ENCODE results near the gene NAV2.

Gene NAV2

DNA sequence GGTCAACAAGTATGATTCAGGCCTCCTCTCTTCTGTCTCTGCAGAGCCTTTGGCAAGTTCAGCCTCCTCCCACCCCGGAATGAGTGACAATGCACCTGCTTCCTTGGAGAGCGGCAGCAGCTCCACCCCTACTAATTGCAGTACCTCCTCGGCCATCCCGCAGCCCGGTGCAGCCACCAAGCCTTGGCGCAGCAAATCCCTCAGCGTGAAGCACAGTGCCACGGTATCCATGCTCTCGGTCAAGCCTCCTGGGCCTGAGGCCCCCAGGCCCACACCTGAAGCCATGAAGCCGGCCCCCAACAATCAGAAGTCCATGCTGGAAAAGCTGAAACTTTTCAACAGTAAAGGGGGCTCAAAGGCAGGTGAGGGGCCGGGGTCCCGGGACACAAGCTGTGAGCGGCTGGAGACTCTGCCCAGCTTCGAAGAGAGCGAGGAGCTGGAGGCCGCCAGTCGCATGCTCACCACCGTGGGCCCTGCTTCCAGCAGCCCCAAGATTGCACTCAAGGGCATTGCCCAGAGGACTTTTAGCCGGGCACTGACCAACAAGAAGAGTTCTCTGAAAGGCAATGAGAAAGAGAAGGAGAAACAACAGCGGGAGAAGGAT, 220.6 kb downstream of the NAV2 start:
- no peak for DNase-seq

DNA sequence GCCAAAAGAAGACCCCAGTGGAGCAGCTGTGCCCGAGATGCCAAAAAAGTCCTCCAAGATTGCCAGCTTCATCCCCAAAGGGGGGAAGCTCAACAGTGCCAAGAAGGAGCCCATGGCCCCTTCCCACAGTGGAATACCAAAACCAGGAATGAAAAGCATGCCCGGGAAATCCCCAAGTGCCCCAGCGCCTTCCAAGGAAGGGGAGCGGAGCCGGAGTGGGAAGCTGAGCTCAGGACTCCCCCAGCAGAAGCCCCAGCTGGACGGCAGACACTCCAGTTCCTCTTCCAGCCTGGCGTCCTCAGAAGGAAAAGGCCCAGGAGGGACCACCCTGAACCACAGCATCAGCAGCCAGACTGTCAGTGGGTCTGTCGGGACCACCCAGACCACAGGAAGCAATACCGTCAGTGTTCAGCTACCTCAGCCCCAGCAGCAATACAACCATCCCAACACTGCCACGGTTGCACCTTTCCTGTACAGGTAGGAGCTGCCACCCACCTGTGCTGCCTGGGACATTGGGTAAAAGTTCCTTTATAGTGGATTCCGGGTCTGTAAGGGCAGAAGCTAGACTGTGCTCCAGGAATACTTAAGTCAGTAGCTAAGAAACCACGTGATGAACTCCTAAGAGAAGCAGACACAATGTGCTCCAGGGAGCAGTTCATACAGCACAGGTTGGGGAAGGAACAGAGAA, 221.3 kb downstream of the NAV2 start:
- DNase-seq = no peak

DNA sequence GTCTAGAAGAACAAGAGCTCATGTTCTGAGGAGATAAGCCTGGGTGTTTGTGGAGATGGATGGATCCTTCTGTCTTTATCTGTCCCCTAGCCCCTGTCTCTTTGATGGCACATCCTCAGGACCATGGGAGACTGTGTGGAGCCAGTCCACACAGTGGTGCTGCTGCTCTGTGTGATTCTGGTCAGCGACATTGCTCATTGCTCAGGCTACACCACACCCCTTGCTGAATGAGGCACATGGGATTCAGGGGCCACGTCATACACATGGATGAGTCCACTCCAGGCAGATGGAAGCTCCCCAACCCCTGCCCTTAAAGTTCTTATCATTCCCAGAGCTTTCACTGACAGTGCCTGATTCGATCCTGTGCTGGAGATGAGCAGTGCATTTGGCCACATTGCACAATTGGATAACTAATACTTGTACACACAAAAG, 222.2 kb downstream of the NAV2 start:
- DNase-seq = no peak

DNA sequence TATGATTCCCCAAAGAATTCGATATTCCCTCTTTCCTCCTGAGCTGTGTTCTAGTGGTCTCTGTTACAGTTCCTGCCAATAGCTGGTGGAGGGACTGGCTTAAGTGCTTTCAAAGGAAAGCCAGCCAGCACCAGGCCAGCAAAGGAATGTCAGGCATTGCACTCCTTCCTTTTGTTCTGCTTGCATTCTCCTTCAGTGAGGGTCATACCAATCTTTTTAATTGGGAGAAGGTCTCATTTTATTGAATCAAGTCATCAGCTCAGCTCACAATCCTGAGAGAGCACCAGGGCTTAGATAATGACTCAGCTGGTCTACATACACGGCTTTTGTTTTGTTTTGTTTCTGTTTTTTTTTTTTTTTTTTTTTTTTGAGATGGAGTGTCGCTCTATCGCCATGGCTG, 222.9 kb downstream of the NAV2 start:
- no peak for DNase-seq

DNA sequence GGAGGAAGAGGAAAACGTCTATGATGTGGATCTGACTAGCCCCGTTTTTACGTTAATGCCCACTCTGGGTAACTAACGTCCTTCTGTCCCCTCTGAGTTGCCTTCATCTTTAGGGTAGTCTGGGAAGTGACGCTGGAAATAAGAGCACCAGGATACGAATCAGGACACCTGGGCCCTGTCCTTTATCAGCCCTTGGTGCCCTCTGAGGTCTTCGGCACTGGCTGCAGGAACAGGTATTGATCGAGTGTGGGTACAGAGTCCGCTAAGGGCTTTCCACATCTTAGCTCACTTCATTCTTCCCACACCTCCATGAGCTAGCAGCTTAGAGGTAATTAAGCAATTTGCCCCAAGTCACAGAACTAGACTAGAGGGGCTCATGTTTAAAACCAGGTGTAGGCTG, 223.8 kb downstream of the NAV2 start:
- no peak for DNase-seq

DNA sequence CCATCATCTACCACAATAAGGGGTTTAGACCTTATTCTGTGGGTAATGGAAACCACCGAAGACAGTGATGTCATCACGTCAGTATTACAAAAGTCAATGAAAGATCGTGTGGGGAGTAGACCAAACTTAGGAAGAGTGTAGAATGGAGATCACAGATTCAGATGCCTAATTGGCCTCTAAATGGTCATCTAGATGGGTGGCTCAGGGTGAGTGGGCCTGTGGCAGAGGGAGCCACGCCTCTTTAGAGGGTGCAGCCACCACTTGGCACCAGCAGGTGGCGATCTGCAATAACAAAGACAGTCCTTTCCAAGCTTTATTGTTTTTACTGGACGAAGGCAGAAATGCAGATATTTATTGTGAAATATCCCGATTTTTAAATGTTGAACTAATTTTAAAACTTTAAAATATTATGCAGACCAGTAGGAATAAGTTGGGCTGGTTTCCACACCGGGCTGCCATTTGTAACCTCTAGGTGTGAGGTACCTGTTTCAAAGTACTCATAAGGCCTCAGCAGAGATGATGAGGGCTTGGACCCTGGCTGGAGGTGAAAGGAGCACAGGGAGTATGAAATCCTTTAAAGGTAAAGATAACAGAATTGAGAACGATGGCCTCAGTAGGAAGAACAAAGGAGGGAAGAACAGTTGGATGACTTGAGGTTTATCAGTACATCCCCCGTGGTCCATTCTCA, 225.7 kb downstream of the NAV2 start:
- DNase-seq = no peak

DNA sequence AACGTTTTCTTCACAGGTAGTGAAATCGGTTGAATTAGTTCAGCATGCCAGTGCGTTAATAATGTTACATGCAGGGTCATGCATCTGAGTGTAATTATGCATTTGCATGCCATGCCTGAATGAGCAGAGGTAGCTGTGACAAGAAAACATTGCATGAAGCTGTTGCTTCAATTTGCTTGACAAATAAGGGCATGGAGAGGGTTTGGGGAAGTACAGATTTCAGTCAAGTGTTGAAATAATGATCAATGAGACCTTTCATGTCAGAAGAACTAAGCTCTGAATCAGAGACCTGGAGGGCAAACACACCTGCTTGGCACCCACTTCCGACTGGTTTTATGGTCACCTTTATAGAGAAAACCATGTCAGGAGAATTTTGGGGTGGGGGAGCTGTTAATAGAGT, 226.2 kb downstream of the NAV2 start:
- DNase-seq = no peak

DNA sequence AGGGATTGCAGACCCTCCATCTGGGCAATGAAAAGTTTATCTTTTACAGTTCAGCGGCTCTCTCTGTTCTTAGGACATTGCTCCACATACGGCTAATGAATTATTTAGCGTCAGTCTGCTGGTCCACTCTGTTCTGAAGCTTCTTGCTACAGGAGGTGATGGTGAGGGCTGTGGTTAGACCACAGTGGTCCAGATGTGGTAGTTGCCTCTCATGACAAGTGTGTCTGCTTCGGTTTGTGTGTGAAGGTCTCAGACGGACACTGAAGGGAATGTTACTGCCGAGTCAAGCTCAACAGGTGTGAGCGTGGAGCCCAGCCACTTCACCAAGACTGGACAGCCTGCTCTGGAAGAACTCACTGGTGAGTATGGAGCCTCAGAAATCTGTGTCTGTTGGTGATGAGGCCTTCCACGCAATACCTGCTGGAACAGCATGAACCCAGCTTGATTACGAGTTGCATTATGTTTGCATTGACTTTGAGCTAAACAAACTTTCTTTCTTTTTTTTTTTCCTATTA, 226.8 kb downstream of the NAV2 start:
- no peak for DNase-seq

DNA sequence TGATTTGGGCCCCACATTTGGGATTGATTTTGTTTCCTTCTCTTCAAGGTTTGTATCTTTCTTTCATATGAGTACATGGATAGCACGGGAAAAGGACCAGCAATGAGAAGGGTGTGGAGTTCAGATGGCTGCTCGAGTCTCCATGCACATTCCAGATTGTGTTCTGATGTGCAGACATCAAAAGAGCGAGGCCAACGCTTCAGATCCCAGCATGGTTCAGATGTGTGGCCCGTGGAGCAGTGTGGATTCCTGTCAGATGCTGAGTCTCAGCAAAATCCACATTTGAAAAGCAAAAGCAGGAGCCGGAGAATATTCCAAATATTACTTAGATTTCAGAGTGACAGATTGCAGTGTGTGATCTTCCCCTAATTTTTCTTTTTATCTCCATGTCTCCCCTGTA, 228.2 kb downstream of the NAV2 start:
- no peak for DNase-seq

DNA sequence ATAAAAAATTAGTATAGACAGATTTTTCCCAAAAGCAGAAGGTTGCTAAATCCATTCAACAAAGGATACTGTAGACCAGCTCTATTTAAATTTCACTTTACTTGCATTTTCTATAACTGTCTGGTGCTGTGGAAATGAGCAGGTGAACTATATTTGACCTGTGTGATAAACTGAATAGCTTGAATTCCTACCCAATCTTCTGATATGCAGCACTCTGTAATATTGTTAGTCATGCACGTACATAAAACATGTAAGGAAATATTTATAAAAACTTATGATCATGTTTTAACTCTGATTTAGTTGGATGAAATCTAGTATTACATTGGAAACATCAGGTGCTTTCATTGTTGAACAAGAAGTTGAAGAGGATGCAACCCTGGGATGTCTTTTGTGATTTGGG, 234.0 kb downstream of the NAV2 start:
- DNase-seq = no peak

DNA sequence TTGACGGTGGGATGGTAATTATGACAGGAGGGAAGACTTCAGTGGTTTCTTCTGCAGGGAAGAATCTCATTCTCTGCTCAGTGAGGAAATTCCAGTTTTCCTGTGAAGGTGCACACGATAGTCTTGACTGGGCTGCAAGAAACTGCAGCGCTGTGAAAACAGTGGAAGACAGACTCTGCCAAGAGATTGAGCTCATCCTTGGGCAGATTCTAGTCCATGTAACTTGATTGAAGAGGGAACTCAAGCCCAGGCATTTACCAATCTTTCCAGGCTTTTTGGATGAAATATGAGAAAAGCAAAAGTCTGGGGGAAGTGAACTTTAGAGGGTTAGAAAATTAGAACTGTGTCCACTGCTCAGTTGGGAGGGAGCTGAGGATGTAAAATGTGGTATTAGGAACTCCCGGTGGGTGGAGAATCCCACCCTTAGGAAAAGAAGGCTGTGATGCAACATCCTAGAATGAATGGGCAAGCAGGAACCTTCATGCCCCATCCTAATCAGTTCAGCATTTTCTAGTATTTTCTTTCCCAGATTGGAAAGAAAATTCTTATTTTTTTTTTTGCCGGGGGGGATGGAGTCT, 235.0 kb downstream of the NAV2 start:
- no peak for DNase-seq

DNA sequence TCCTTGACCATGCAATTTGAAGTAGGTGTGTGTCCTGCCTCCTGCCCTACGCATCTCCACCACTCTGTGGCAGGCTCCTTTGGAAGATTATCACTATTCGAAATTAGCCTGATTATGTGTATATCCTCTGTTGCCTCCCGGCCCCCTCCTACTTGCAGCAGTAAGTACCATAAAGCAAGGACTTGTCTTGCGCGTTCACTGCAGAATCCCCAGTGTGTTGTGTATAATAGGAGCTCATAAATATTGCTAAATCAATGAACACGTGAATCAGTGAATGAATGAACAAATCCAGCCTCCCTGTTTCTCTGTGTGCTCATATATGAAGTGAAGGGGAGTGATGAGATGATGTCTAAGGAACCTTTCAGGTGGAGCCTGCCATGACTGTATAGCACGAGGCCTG, 237.0 kb downstream of the NAV2 start:
- DNase-seq = no peak

DNA sequence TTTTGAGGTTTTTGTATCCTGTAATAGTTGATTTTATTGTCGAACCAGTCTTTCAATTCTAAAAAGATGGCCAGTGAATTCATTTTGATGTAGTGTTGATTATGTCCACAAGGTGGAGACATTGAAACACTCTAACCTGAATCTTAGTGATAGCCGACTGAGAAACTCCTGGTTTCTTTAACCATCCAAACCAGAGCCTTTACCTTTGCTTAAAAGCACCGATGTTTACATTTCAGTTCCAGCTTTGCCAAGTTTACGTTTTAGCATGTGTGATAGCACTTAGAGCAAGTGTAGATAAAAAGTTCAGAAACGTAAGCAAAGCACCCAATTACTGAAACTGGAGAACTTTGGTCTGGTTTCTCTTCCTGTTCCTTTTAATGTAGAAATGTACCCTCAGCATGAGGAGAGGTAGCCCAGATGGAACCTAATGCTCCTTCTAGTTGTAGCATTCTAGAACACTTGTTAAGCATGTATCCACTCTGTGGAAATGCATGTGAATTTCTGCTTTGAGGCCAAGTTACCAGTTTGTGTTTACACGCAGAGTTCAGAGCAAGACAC, 239.0 kb downstream of the NAV2 start:
- no peak for DNase-seq

DNA sequence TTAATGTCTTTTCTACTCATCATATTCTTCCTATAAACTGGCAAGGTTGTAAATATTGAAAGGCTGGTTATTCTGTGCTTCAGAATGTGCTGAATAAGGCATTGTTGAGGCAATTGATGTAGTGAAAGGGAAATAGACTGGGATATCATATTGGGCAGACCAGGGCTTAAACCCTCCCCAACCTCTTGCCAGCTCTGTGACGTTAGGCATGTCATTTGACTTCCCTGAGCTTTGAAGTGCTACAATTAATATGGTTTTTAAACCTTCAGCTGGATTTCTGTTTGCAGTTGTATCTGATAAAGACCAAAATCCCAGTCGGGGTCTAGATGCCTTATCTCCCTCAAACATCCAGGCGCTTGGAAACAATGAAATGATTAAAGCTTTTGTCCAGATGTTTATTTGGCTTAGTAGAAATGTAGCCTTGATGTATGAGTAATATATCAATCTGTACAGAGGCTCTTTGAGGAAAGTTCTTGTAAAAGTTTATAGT, 239.5 kb downstream of the NAV2 start:
- DNase-seq = no peak

DNA sequence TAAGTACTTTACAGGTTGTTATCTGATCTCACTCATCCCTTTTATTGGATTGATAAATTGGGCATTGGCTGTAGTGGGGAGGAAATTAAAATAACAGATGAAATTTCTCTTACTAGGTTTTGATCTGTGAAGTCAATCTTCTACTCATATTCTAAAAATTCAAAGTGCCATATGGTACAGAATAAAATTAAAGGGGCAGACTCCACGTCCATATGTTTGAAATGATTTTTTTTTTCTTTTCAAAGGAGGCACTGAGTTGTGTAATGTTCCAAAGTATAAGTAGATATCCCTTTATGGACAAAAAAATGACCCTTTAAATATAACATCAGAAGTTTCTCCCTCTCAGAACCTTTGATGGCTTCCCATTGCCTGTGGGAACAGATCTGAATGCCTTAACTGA, 240.3 kb downstream of the NAV2 start:
- no peak for DNase-seq

DNA sequence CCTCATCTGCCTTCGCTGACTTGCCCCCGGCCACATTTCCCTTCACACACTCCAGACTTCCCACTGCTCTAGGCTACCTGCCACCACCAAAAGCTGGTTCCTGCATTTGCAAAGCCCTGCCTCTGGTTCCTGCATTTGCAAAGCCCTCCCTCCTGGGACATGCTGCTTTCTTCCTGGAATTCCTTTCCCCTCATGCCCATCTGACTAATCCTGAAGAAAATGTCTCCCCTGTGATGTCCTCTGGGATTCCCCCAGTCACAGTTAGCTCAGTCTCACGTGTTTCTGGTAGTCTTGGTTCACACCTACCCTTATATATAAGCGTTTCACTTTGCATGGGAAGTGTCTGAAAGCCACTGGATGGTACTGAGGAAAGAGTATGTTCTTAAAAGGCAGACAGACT, 240.7 kb downstream of the NAV2 start:
- DNase-seq = no peak

DNA sequence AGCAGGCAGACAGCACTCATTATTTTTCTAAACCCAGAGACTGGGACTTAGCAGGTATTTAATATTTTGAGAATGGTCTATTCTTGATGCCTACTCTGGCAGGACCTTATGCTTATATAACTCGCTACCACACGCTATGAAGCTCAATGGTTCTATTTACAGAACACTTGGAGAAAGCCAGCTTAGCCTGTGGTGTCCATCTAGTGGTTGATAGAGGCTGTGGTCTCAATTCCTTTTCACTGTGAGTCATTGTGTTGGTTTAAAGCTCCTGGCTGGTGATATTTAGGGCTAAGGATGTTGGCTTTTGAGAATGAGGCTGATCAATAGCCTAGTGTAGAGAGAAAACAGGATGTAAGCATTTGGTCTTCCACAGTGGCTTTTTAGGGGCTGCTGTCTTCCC, 241.3 kb downstream of the NAV2 start:
- DNase-seq = no peak

DNA sequence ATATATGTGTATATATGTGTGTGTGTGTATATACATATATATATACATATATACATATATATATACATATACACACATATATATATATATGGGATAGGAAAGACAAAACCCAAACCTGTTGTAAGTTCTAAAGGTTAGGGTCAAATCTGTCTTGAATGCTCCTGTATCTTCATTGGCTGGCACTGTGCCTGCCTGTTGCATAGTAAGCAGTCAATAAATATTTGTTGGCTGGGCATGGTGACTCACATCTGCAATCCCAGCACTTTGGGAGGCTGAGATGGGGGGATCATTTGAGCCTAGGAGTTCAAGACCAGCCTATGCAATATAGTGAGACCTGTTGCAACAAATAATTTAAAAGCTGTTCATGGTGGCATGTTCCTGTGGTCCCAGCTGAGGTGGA, 242.3 kb downstream of the NAV2 start:
- no peak for DNase-seq

DNA sequence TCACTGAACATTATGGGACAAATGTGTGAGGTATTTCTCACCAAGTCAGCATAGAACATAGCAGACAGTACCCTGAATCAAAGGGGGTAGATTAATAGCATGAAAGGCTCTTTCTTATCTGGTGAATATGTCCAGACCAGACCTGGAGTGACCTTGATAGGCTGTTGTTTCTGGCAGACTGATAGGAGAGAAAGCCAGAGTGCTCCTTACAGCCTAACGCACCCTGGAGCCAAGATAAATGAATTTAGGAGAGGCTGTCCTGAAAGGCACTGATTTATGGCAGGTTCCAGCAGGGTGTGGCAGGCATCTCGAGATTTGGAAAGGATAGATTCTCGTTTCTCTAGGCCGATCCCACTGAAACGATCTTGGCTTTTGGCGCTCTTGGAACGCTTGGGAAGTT, 243.0 kb downstream of the NAV2 start:
- DNase-seq = no peak

DNA sequence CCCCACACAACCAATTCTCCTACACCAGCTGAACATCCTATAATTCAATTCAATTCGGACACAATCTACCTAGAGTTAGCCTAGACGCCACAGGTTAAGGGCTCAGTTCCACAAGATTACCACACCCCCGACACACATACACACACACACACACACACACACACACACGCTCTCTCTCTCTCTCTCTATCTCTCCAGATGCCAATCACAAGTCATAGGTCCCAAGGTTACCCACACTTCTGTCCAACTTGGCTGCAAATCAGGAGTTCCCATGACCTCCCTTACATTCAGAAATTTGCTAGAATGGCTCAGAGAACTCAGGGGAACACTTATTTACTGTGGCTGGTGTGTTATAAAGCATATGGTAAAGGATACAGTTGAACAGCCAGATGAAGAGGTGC, 243.6 kb downstream of the NAV2 start:
- DNase-seq = no peak

DNA sequence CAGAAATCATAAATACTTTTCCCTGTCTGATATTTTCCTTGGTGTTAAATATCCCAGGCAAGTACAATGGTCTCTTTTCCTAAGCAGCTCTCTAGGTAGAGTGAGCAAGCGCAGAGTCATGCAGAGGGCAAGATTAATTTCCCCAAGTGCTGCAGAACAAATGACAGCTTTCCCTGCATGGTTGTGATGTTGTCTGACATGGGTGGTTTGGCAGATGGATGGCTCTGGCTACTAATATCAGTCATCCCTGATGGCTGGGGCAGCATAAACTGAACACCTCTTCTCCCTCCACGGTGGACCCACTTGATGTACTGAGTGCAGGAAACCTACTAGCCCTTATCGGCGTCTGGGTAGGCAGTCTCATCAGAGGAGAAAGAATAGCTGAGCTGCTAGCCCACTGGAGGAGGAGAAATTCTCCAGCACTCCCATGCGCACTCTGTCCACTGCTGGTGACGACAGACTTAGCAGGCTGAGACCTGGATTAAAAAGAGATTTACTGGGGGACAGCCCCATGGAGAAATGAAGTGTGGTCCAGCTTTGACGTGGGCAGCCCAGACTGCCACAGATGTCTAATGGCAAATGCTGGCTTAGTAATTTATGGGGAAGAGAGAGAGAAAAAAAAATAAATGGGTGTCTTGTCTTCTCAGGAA, 244.8 kb downstream of the NAV2 start:
- DNase-seq = no peak

DNA sequence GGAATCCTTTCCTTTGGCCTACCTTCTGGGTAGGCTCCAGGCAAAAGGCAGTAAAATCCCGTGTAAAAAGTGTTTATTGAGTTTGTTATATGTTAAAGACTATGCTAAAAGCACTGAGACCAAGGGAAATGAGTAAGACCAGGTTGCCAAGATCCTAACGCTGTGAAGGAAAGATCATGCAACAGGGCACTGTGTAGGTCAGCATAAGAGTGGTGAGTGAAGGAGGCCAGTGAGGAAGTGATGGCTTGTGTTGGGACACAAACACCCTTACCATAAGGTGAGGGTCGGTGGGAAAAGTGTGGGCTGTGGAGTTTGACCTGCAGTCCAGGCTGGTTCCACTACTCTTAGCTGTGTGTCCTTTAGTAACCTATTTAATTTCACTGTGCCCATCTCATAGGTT, 245.6 kb downstream of the NAV2 start:
- DNase-seq = no peak

DNA sequence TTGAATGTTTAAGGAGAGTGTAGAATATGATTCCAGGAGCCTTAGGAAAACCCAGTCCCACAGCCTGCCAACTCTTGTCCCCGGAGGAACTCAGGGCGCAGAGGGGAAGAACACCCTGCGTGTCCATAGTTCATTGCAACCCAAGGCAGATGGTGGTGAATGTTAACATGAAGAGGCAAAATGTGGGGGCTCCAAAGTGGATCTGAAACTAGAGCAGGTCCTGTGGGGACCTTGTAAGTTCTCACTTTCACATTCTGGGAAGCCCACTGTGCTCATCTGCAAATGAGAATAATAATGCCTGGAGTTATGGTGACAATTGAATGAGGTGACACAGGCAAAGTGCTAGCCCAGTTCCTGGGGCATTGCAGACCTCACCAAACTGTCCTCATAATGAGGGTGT, 246.6 kb downstream of the NAV2 start:
- no peak for DNase-seq

Data from right hindlimb (tissue), 1 donor.